Osteocyte (in vitro differentiated cells): ENCODE measurements around the gene RRP12. TPM values are rescaled to one million over a fixed set of nuclear protein-coding genes. Genes with fewer than 3 reads are reported as not detected.

Experiments used
- DNase-seq: peaks from one replicate; pipeline ENCODE4 v3.0.0; 2021; ENCODE audit warnings: mixed read lengths; ENCODE audit not compliant: unreplicated experiment; ENCODE audit errors: extremely low spot score
- H3K27ac Mint-ChIP-seq: one replicate; pipeline ENCODE4 v1.8.0; 2021; ENCODE audit warnings: mild to moderate bottlenecking, mixed read lengths; ENCODE audit not compliant: unreplicated experiment
- H3K27me3 Mint-ChIP-seq: one replicate; pipeline ENCODE4 v1.8.0; 2021; ENCODE audit warnings: mixed read lengths; ENCODE audit not compliant: unreplicated experiment
- H3K36me3 Mint-ChIP-seq: one replicate; pipeline ENCODE4 v1.8.0; 2021; ENCODE audit warnings: mixed read lengths; ENCODE audit not compliant: unreplicated experiment
- H3K4me1 Mint-ChIP-seq: one replicate; pipeline ENCODE4 v1.8.0; 2021; ENCODE audit warnings: mixed read lengths; ENCODE audit not compliant: unreplicated experiment
- H3K4me3 Mint-ChIP-seq: one replicate; pipeline ENCODE4 v1.8.0; 2021; ENCODE audit warnings: mild to moderate bottlenecking, moderate library complexity, mixed read lengths; ENCODE audit not compliant: unreplicated experiment
- H3K9me3 Mint-ChIP-seq: one replicate; pipeline ENCODE4 v1.8.0; 2021; ENCODE audit warnings: mixed read lengths; ENCODE audit not compliant: unreplicated experiment
- total RNA-seq: library from RNA; stranded (reverse); gene quantifications from 2 replicates; pipeline ENCODE4 v1.2.1, GENCODE V29; 2021
- TF ChIP-seq, protein P1 (sequence below): fragments of 200-600 bp; sonication (generic); IDR thresholded peaks from 2 replicates; pipeline ENCODE4 v1.5.0; 2021; ENCODE audit warnings: antibody characterized with exemption, mild to moderate bottlenecking, moderate library complexity

Gene RRP12
- total RNA-seq, 1 donor from 2014 or later = 30.1 TPM

DNA sequence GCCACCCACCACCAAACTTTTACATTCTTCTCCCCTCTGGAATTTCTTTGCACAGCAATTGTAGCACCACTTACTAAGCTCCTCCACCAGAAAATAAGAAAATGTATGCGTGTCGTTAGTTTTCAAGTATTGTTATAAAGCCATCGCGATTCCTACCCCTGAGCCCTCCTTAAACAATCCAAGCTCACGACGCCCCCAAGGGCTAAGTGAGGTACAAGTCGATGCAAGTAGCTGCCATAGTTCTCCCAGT lies 67.9 kb downstream of the RRP12 start:
- peaks cover 29% of the 10 kb centered on the region for H3K27me3 Mint-ChIP-seq
- no peak for DNase-seq
- TF ChIP-seq, protein P1, sequence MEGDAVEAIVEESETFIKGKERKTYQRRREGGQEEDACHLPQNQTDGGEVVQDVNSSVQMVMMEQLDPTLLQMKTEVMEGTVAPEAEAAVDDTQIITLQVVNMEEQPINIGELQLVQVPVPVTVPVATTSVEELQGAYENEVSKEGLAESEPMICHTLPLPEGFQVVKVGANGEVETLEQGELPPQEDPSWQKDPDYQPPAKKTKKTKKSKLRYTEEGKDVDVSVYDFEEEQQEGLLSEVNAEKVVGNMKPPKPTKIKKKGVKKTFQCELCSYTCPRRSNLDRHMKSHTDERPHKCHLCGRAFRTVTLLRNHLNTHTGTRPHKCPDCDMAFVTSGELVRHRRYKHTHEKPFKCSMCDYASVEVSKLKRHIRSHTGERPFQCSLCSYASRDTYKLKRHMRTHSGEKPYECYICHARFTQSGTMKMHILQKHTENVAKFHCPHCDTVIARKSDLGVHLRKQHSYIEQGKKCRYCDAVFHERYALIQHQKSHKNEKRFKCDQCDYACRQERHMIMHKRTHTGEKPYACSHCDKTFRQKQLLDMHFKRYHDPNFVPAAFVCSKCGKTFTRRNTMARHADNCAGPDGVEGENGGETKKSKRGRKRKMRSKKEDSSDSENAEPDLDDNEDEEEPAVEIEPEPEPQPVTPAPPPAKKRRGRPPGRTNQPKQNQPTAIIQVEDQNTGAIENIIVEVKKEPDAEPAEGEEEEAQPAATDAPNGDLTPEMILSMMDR = no peak
- no peaks in the 10 kb centered on the region for H3K9me3 Mint-ChIP-seq
- peak overlapping the region; percentile 85 for H3K4me3 Mint-ChIP-seq
- peaks cover 13% of the 10 kb centered on the region for H3K36me3 Mint-ChIP-seq
- H3K4me1 Mint-ChIP-seq = peaks cover 47% of the 10 kb centered on the region
- peak overlapping the region; percentile 91 for H3K27ac Mint-ChIP-seq

DNA sequence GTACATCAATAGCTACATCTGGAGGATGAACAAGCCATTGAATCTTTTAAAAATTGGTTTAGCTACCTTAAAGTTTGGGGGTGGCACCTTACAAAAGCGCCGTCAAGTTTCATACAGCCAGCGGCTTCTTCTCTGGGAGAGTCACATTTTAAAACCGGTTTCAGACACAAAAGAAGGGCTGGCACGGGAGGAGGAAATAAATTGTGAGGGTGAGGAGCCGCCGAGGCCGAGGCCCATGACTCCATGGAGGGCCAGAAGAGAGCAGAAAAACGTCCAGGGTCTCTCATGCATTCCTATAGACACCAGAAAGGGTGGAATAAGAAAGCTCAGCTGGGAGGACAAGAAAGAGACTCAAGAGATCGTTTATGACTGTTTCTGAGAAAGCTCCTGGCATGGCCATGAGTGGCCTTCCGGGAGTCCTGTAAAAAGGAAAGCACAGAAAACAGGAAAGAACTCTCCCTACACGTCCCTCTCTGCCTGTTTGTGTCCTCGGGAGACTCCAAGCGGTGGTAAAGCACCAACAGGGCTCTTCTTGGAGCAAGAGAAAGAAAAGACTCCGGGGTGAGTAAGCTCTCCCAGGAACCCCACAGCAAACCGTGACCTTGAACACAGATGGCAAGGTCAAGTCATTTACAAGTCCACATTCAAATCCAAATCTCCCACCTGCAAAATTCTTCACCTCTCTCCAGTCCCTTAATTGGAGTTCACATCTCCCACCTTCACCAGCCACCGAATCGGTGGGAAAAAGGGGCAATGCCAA lies 68.4 kb downstream of the RRP12 start:
- H3K4me3 Mint-ChIP-seq = peak overlapping the region; percentile 85
- H3K4me1 Mint-ChIP-seq = peaks cover 47% of the 10 kb centered on the region
- peaks cover 24% of the 10 kb centered on the region for H3K27me3 Mint-ChIP-seq
- DNase-seq = no peak
- H3K27ac Mint-ChIP-seq = peak overlapping the region; percentile 91
- H3K36me3 Mint-ChIP-seq = peaks cover 15% of the 10 kb centered on the region
- TF ChIP-seq, protein P1 = peak; percentile 48
- H3K9me3 Mint-ChIP-seq = no peaks in the 10 kb centered on the region

DNA sequence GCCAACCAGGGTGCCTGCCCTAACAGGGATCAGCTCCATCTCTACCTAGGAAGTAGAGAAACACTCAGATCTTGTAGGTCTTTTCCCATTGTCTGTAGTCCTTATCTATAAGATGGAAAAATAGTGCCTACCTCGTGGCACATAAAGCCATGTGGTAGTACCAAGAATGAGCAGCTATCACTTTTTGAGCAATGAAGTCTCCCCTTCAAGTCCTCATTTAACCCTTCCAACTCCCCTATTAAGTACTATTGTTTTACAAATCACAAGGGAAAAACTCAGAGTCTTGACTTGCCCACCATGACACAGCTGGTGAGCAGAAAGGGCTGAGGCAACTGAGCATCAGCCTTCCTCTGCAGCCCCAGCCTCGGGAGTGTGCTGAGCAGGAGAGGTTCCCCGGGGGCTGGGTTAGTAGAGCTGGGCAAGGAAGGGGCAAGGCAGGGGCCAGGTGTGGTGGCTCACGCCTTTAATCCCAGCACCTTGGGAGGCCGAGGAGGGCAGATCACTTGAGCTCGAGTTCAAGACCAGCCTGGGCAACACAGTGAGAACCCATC lies 69.9 kb downstream of the RRP12 start:
- Mint-ChIP-seq H3K9me3 (no peaks in the 10 kb centered on the region), H3K27me3 (peaks cover 9% of the 10 kb centered on the region), H3K4me1 (peaks cover 34% of the 10 kb centered on the region), H3K27ac (peak overlapping the region; percentile 48), H3K4me3 (peak overlapping the region; percentile 43), H3K36me3 (peaks cover 15% of the 10 kb centered on the region)
- DNase-seq = no peak
- TF ChIP-seq, protein P1 = no peak

DNA sequence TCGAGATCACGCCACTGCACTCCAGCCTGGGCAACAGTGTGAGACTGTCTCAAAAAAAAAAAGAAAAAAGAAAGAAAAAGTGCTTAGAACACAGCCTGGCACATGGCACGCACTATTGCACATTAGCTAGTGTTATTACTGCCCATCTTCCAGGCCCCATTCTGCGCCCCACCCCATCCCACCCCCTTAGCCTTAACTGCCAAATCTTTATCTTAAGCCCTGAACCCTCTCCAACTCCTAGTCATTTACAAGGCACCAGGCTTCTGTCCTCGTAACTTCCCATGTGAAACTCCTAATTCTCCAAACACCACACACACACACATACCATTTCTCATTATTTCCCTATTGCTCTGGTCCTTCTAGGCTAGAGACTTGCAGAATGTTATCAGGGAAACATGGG lies 71.4 kb downstream of the RRP12 start:
- no peak for DNase-seq
- peaks cover 31% of the 10 kb centered on the region for H3K4me1 Mint-ChIP-seq
- H3K4me3 Mint-ChIP-seq = no peak overlapping the region
- no peak overlapping the region for H3K27ac Mint-ChIP-seq
- H3K36me3 Mint-ChIP-seq = peaks cover 15% of the 10 kb centered on the region
- no peaks in the 10 kb centered on the region for H3K9me3 Mint-ChIP-seq
- no peaks in the 10 kb centered on the region for H3K27me3 Mint-ChIP-seq
- TF ChIP-seq, protein P1 = no peak

DNA sequence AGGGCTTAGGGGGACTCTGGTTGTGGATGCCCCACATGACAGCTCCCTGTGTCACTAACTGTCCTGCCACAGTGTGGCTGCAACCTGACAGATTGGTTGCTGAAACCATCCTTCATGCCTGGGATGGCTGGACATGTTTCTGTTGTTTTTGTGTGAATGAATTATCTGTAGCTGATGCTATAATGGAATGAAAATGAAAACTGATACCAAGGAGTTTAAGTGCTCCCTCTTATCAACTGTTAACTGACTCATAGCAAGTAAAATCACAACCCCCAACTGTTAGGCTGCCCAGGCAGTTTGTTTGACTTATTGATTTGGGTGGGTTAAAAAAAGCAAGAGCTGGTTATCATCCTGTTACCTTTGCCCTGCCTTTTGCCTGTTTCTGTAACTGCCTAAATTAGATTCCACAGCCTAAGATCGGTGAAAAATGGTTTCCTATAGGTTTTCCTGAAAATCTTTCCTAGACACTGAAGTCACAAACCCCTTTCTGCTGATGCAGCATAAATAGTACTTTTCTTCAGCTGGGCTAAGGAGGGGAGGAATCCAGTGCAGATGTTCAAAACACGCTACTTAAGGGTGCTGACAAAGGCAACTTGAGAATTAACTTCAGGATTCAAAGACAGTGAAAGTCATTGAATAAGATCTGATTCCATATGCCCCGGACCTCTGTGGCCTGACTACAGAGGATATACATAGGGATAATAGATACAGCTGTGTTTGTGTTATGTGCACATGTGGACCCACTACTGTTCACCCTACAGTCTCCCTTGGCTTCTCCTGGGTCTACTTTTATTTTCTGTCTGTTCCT lies 72.3 kb downstream of the RRP12 start:
- no peak for DNase-seq
- TF ChIP-seq, protein P1 = no peak
- H3K27ac Mint-ChIP-seq = no peak overlapping the region
- peaks cover 31% of the 10 kb centered on the region for H3K4me1 Mint-ChIP-seq
- H3K9me3 Mint-ChIP-seq = no peaks in the 10 kb centered on the region
- no peak overlapping the region for H3K4me3 Mint-ChIP-seq
- peaks cover 15% of the 10 kb centered on the region for H3K36me3 Mint-ChIP-seq
- no peaks in the 10 kb centered on the region for H3K27me3 Mint-ChIP-seq
